Stimulated activated CD4-positive, alpha-beta T cell treated with anti-CD3 and anti-CD28 coated beads, TNF-alpha, amount 100 ng/mL, for 48 hours (primary cell): ENCODE results near the gene HS6ST2.
"Not testable (repeated sequence)": the region's sequence is repeated elsewhere in the genome, so short reads cannot be mapped to it uniquely, and the experiment has no call there.

Experiments
- DNase-seq, 3 donors: peaks; one replicate each; pipeline ENCODE4 v3.0.0-alpha.2; 2020; ENCODE audit warnings: low read depth in 3 of 3

HS6ST2 gene

DNA sequence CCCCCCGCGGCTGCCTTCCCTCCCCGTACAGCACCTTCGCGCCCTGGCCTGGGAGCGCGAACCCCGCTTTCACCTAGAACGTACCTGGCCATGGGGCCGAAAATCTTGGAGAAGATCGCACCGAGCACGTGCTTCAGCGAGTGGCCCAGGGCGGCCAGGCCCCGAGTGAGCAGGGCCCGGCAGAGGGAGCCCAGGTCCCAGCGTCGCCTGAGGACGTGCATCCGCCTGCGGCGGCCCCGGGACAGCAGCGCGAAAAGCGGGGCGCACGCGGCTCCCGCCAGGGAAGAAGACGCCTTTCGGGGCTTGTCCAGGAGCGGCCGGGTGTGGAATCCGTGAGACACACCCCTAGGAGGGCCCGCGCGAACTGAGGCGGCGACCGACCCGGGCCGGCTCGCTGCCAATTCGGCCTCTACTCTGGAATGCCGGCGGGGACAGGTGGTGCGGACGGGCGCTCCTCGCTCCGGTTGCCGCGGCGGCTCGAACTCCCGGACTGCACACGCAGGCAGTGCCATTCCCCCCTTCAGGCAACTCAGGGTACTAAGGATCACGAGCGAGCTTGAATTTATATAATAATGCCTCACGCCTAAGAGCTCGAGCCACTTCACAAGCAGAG, at the start of gene HS6ST2:
Gene HS6ST2, minus strand, starts transcription at position 539 of the 613 bp plus-strand sequence.
- no peak for DNase-seq

DNA sequence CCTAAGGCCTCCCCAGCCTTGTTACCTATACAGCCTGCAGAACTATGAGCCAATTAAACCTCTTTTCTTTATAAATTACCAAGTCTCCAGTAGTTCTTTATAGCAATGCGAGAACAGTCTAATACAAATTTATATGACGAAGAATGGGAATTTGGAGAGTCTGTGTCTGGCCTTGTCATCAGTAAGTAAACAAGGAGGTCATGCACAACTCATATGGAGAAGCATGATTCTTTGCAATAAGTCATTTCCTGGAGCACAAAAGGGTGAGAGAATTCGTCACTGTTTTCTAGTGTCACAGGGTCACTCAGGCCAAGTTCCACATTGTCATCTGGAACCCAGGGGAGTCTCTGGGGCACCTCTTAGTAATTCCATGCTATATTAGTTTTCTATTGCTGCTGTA, 49.0 kb upstream of the HS6ST2 start:
- DNase-seq: no peak

DNA sequence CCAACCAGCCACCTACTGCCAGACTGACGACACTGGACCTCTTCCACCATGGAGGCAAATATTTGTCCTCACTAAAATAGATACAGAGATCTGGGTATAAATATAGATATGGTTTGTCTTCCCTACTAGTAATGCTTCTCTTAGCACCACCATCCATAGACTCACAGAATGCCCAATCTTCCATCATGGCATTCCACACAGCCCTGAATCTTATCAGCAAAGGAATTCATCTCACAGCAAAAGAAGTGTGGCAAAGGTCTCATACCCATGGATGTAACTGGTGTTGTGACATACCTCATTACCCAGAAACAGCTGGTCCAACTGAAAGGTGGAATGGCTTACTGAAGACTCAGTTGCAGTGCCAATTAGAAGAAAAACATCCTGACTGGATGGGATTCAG, 47.2 kb upstream of the HS6ST2 start:
- no peak for DNase-seq

DNA sequence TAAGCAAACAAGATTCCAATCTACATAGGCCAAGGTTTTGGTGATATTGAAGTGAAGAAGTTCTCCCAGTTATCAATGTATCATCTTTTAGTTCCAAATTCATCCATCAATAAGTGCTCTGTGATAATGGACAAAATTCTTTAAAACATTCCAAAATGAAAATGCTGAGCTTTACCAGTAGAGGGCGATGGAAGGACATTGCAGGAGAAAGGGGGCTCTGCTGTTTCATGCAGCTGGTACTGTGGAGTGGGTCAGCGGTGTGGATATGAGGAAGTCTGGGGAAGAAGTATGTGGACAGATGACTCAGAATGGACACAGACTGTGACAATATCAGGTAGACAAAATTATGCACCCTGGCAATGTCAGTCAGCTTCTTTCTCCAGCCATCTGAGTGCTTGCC, 46.6 kb upstream of the HS6ST2 start:
- no peak for DNase-seq

DNA sequence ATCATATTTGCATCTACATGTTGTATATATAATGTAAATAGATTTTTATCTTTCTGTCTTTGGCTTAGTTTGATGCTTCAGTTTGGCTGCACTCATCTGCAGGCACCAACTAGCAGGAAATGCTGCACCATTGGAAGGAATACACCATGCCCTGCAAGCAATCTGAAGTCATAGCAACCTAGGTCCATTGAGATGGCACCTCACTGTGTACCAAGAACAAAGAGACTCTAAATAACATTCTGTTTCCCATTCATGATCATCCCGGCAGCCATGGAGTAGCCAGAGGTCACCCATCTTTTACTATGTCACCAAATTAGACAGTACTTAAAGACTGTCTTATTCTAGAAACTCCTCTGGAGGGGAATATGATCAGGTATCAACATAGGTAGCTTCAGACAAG, 40.8 kb upstream of the HS6ST2 start:
- no peak for DNase-seq

DNA sequence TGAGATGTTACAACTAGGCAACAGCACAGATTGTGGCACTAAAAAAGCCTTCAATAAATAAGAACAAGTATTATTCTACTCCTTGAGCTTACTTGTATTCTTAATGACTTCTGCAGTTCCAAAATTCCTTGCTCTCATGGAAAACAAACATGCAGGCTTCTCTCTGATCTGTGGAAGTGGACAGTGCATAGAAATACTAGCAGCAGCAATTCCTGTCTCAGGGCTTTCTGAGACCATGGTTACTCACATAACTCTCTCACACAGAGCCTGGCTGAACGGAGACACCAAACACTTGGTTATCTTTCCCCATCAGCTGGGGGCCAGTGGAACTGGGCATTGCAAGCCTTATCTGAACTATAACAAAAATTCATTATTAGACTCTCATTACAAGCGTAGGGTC, 32.4 kb upstream of the HS6ST2 start:
- no peak for DNase-seq

DNA sequence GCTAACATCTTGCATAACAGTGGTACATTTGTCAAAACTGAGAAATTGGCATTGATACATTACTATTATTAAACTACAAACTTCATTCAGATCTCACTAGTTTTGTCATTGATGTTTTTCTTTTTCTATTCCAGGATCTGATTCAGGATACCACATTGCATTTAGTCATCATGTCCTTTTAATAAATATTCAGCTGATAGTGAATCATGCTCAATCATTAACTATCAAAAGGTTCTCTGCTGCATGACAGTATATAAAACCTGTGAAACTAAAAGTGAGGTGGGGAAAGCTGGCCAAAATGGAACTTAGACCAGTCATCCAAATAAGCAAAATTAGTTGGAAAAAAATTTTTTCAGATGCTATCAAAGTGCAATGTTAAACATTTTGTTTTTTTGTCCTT, 28.1 kb upstream of the HS6ST2 start:
- no peak for DNase-seq

DNA sequence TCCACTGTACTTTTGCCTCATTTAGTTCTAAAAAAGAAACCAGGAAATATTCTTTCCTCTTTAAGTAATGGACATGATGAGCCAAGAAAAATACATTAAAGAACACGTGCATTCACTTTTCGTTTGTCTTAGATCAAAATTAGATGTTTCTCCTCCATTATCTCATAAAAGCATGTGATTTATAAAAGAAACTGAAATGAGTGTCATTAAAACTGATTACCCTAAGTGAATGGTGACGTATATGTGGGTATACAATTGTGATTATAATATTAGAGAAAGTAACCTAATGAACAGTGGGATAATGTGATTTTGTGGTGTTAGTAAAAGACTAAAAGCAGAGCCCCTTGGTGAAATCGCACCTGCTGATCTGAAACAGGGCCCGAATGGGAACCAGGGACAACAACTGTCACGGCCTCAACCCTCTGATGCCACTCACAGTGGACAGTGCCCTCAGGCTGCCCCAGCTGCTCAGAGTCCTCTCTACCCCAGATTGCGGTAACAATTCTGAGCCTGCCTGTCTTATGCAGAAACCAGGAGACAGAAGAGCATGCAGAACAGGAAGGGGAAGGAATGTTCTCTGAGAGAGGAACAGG, 25.7 kb upstream of the HS6ST2 start:
- DNase-seq: no peak

DNA sequence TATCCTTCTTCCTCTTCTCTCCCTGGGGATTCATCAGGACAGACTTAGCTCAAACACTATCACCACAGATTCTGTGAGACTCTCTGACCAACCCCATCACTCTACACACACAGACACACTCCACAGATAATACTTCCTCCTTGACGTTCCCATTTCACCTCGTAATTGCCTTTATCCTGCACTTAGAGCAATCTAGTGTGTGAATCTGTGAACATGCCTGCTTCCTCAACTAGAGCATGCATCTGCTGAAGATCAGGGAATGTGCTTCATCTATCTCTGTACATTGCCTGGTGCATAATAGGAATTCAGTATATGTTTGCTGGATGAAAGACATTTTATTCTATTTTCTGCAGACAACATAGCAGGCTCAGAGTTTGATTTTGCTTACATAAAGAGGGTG, 25.1 kb upstream of the HS6ST2 start:
- no peak for DNase-seq

DNA sequence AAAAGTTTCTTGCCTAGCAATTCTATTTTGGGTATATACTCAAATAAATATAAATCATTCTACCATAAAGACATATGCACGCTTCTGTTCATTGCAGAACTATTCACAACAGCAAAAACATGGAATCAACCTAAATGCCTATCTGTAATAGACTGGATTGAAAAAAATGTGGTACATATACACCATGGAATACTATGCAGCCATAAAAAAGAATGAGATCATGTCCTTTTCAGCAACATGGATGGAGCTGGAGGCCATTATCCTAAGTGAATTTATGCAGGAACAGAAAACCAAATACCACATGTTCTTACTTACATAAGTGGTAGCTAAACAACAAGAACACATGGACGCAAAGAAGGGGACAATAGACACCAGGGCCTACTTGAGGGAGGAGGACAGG, 21.6 kb upstream of the HS6ST2 start:
- not testable (repeated sequence) for DNase-seq

DNA sequence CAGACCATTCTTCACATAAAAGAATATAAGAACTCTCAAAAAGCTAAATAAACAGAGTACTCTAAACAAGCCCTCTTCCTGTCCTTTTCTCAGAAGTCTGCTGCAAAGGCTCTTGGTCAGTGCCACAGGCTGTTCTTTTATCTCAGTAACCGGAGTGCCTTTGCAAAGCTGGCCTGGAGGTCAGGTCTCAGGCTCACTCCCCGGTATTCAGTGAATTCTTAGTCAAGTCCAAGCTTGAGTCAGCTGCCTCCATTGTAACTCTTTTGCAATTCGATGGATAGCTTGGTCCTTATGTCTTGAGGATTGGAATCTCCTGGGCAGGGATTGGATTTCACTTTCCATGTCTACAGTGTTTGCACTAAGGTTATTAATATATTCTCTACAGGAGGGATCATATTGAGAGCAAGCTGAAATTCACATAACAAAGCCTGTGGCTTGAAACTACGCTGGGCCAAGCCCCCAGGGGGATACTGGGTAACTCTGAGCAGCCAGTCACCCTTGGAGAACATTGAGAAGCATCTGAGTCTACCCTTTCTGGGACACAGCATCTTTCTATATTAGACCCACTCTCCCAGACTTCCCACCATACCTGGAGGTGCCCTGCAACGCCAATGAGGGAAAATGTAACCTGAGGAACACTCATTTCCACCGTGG, 10.0 kb upstream of the HS6ST2 start:
- no peak for DNase-seq

DNA sequence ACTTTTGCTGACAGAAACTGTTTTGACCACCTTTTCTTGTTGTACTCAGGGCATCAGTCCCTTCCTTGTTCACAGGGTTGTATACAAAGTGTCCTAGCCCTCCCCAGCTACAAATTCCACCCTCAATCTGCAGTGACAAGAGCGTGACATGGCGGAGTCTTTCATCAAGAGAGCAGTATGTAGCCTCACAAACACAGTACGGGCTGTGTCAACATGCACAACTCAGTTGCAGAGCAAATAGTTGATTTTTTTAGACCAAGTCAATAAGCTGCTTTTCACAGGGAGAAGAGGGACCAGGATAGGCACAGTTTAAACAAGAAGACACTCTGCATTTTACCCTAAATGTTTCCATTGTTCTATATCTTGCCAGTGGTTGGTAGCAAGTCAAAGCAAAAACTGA, 8.6 kb upstream of the HS6ST2 start:
- DNase-seq: no peak

DNA sequence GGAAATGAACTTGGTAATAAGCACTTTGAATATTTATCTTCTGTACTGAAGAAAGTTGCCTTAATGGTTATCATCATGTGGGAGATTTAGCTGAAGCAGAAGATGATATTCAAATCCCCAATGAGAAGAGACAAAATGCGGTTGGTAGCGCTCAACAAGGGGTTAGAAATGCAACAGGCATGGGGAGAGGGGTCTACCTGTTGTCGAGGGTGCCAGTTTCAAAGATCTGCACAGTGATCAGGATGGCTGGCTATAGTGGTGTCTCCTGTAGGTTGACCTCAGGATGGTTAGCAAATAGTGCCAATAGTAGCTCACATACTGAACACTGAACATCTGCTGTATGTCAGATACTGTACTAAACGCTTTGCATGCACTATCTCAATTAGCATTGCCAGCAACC, 7.0 kb upstream of the HS6ST2 start:
- DNase-seq: no peak

DNA sequence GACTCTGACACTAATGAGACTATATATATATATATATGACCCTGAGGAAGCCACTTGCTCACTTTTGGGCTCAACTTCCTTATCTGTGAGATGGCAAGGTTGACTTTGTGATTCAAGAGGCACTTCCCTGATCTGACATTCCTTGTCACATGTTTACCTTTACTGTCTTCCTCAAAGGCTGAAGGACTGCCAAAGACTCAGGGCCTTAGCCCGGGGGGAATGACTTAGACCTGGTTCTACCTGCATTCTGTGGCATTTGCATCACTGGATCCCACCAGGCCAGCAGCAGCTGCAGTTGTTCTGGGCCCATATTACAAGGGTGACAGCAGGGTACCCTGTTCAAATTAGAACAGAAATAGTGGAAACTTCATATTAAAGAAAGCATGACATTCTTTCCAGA, 3.1 kb upstream of the HS6ST2 start:
- no peak for DNase-seq

DNA sequence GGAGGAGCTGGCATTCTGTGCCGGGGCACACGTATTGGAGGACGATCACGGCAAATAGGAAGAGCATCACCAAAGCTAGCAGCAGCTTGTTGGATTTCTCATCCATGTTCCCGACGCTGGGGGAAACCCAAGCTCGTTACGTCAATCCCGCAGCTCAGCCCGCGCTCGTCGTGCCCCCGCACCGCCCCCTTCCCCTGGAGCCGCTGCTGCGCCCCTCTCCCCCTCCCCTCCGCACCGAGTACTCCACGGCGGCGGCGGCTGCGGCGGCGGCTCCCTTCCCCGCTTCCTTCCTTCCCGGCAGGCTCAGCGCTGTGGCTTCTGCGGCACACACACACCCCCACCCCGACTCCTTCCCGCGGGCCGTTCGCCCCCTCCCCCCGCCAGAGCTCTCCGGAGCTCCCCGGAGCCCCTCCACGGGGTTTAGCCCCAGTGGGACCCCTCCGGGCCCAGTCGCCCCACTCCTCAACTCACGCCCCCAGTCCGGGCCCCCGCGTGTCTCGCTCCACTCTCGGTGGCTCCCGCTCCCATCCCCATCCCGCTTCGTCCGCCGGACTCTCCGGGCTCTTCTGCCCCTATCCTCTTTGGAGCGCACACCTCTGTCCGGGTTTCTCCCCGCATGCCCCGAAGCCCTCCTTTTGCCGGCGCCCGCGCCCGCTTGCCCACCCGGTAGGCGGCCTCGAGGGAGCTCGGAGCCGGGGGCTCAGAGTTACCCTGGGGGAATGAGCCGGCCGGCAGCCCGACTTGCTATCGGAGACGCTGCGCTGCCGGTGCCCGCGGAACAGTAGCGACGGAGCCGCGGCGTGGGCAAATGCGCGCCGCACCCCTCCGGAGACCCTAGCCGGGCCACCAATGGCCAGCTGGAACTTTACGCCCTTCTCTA, 978 bp downstream of the HS6ST2 start:
- DNase-seq: no peak

DNA sequence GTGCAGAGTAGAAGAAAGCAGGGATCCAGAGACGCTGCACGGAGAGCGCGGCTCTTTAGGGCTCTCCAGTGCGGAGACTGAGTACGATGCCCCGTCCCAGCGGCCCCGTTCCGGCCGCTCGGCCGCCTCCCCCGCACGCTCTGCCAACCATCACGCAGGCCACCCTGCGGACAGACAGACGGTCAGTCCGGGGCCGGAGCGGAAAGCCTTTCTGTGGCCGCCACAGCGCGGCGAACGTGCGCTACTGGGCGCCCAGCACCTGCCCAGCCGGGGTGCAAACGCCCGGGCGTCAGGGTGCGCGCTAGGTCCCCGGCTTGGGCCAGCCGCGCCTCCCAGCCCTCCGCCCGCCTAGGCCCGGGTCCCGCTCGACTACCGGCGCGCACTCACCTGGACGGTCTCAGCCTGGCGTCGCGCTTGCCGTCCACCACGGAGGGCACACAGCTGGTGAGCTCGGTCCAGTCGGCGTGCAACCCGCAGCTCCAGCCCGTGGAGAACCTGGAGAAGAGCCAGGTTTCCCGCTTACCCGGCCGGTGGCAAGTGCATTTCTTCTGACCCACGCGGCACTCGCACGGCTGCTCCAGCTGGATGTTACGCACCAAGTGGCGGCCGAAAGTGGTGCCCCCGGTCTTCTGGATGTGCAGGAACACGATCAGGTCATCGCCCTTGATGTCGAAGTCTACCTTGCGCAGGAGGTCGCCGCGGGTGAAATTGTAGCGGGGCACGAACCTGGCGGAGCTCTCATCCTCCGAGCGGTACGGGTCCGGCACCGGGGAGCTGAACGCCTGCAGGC, 1.8 kb downstream of the HS6ST2 start:
- DNase-seq: no peak

DNA sequence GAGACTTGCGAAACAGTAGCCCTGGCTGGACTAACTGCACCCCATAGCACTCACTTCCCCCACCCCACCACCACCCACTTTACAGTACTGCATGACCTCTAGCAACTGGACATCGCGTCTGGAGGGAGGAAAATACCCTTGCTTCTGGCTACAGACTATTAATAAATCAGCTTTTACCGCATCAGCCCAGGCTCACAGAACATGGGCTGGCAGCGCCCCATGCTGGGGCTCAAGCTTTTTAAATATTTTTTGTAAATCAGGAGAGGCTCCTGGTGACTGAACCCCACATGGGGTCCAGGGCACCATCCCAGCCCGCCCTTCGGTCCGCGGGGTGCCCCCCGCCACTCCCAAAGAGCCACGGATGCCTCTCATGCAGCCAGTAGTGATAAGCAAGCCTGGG, 2.7 kb downstream of the HS6ST2 start:
- no peak for DNase-seq

DNA sequence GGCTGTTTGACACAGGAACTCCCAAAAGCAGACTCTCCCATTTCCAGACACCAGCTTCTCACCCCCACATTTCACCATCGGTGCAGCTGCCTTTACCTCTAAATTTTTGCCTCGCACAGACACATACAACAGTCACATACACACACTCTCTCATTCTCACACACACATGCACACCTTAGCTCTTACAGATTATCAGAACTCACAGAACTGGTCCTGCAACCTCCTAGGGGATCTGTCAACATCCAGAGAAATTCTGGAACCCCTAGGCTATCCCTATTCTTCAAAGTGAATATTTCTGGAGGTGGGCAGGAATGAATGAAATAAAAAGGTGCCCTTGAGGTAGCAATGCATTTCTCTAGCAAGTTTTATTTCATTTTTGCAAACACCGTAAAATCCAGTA, 4.1 kb downstream of the HS6ST2 start:
- DNase-seq: no peak

DNA sequence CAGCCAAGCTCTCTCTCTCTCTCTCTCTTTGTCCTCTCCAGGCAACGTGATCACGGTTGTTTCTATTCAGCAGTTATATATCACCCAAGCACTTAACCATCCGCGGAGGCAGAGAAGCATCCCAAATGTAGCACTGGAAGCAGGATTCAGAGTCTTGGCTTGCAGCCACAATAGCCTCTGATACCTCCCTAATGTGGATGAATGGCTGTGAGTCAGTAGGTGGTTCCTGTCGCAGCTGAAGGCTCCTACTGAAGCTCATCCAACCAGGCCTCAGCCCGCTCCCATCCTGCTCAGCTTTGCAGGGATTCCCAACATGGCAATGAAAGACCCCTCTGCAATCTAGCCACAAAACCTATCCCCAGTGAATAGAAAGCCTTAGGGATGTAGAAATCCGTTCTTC, 5.1 kb downstream of the HS6ST2 start:
- DNase-seq: no peak

DNA sequence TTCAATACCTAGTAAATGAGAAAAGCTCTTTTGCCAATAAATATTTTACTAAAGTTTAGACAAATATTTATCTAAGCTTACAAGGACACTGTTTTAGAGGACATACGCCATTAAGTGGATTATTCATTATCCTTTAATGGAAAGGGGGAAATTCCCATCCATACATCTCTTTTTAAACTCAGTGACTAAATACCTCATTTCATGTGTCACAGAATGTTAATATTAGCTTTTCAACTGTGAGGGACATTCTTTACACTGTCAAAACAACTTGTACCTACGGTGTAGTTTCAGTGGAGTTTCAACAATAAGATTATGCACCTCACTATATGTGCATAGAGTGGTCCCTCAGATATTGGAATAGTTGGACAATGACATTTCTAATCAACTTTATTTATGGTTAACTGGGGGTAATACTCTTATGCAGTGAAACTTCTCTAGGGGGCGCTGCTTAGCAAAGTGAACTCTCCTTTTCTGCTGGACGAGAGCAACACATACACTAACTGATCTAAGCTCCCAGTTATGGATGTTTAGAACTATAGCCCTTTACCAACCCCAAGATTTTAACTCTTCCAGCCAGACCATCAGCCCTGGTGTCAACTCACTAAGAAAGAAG, 9.7 kb downstream of the HS6ST2 start:
- no peak for DNase-seq

DNA sequence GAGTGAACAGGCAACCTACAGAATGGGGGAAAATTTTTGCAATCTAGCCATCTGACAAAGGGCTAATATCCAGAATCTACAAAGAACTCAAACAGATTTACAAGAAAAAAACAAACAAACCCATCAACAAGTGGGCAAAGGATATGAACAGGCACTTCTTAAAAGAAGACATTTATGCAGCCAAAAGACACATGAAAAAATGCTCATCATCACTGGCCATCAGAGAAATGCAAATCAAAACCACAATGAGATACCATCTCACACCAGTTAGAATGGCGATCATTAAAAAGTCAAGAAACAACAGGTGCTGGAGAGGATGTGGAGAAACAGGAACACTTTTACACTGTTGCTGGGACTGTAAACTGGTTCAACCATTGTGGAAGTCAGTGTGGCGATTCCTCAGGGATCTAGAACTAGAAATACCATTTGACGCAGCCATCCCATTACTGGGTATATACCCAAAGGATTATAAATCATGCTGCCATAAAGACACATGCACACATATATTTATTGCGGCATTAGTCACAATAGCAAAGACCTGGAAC, 13.3 kb downstream of the HS6ST2 start:
- DNase-seq: not testable (repeated sequence)
